Muscle layer of duodenum (tissue), 2 donors: ENCODE results near the gene CLEC19A.

Experiments
- H3K27ac ChIP-seq: one replicate; pipeline ENCODE4 v1.7.0; 2013; ENCODE audit warnings: mild to moderate bottlenecking, low read length
- H3K27me3 ChIP-seq: one replicate; pipeline ENCODE4 v1.7.0; 2013; ENCODE audit warnings: low read depth, mild to moderate bottlenecking, control low read depth, low read length
- H3K36me3 ChIP-seq, 2 donors: one replicate each; pipeline ENCODE4 v1.7.0; 2013; ENCODE audit warnings: low read length in 2 of 2, control low read depth in 1 of 2, mild to moderate bottlenecking in 1 of 2; ENCODE audit not compliant: insufficient read depth in 2 of 2, control insufficient read depth in 1 of 2
- H3K4me1 ChIP-seq, 2 donors: one replicate each; pipeline ENCODE4 v1.7.0; 2013; ENCODE audit warnings: low read length in 2 of 2, mild to moderate bottlenecking in 2 of 2, control low read depth in 1 of 2, moderate library complexity in 1 of 2; ENCODE audit not compliant: insufficient read depth in 2 of 2, control insufficient read depth in 1 of 2
- H3K4me3 ChIP-seq, 2 donors: one replicate each; pipeline ENCODE4 v1.7.0; 2013; ENCODE audit warnings: low read length in 2 of 2, low read depth in 1 of 2, mild to moderate bottlenecking in 1 of 2
- H3K9me3 ChIP-seq, 2 donors: one replicate each; pipeline ENCODE4 v1.7.0; 2013; ENCODE audit warnings: low read length in 2 of 2, control low read depth in 1 of 2, mild to moderate bottlenecking in 1 of 2; ENCODE audit not compliant: control insufficient read depth in 1 of 2
- donor health status: healthy.

Gene CLEC19A

DNA sequence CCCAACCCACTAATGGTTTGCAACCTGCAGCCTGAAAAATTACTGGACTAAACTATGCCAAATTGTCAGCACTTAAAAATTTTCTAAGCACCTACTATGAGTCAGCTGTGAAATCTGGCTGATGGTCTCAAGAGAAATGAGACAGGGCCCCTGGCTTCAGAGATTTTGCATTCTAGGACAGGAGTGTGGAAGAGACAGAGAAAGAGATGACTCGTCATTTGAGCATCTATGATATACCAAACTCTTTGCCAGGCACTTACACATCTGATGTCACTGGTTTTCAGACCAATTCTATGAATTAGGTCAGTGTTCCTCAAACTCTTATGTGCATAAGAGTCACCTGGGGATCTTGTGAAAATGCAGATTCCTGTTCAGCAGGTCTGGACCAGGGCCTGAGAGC, 44.4 kb downstream of the CLEC19A start:
- H3K27me3 ChIP-seq: no peaks in the 10 kb centered on the region
- no peak overlapping the region for H3K4me3 ChIP-seq
- H3K27ac ChIP-seq: no peak overlapping the region
- no peaks in the 10 kb centered on the region for H3K4me1 ChIP-seq
- H3K36me3 ChIP-seq: no peaks in the 10 kb centered on the region
- peaks cover 0 to 6% of the 10 kb centered on the region in 2 donors for H3K9me3 ChIP-seq

- Histone ChIP-seq H3K36me3 (no peaks in the 10 kb centered on the region), H3K27me3 (no peaks in the 10 kb centered on the region), H3K4me1 (no peaks in the 10 kb centered on the region), H3K27ac (no peak overlapping the region), H3K4me3 (no peak overlapping the region), H3K9me3 (peaks cover 0 to 6% of the 10 kb centered on the region in 2 donors)
Observed at GRCh38 chr16:19330841-19331397, 45.4 kb downstream of the CLEC19A start.

GRCh38 chr16:19331794-19332193, 46.3 kb downstream of the CLEC19A start:
- Histone ChIP-seq H3K9me3 (peaks cover 0 to 6% of the 10 kb centered on the region in 2 donors), H3K27me3 (no peaks in the 10 kb centered on the region), H3K27ac (no peak overlapping the region), H3K4me3 (no peak overlapping the region), H3K36me3 (no peaks in the 10 kb centered on the region), H3K4me1 (no peaks in the 10 kb centered on the region)

DNA sequence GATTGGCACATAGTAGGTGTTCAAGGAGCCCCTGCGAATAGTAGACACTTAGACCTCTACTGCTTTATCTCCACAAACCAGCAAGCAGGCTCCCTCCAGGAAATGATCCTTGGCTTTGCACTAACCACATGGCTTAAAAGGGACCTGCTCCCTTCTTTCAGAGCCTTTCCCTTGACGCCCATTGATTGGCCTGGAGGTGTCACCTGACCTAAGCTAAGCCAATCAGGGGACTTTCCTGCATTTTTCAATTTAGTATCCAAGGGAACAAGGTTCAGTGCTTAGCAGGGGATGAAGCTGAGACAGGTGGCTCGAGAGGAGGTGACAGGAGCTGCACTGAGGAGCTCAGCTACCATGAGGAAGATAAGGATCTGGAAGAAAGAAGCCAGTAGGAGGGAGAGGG, 52.8 kb downstream of the CLEC19A start:
- H3K27ac ChIP-seq: no peak overlapping the region
- H3K4me1 ChIP-seq: no peaks in the 10 kb centered on the region
- no peaks in the 10 kb centered on the region for H3K9me3 ChIP-seq
- no peaks in the 10 kb centered on the region for H3K36me3 ChIP-seq
- H3K27me3 ChIP-seq: no peaks in the 10 kb centered on the region
- no peak overlapping the region for H3K4me3 ChIP-seq

GRCh38 chr16:19344224-19344801, 58.8 kb downstream of the CLEC19A start:
- no peaks in the 10 kb centered on the region for H3K9me3 ChIP-seq
- H3K4me3 ChIP-seq: no peak overlapping the region
- no peaks in the 10 kb centered on the region for H3K27me3 ChIP-seq
- no peak overlapping the region for H3K27ac ChIP-seq
- no peaks in the 10 kb centered on the region for H3K4me1 ChIP-seq
- H3K36me3 ChIP-seq: no peaks in the 10 kb centered on the region

GRCh38 chr16:19344980-19345379, 59.4 kb downstream of the CLEC19A start:
- Histone ChIP-seq H3K4me3 (no peak overlapping the region), H3K9me3 (no peaks in the 10 kb centered on the region), H3K36me3 (no peaks in the 10 kb centered on the region), H3K27ac (no peak overlapping the region), H3K4me1 (no peaks in the 10 kb centered on the region), H3K27me3 (no peaks in the 10 kb centered on the region)

DNA sequence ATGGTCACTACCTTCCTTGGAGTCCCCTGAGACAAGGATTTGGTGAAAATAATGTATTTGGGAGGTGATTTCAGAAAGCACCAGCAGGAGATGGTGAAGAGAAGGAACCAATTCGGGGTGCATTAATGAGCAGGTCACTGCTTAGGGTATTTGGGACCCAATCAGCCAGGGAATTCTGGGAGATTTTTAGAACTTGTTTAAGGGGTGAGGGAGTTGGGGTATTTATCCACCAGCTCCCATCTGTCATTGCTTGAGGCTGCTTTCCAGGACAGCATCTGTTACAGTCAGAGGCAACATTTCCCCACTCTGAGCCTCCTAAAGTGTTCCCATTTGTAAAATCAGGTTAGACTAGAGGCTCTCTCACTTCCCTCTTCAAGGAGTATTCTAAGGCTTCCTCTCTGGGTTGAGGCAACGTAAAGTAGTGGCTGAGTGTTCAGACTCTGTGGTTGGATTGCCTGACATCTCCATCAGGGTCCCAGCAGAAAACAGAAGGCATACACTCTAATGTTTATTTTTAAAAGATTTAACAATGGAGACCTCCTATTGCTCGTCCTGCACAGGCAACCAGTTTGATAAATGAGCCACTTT, 60.9 kb downstream of the CLEC19A start:
- Histone ChIP-seq H3K4me3 (no peak overlapping the region), H3K27ac (no peak overlapping the region), H3K27me3 (no peaks in the 10 kb centered on the region), H3K36me3 (no peaks in the 10 kb centered on the region), H3K4me1 (no peaks in the 10 kb centered on the region), H3K9me3 (no peaks in the 10 kb centered on the region)

DNA sequence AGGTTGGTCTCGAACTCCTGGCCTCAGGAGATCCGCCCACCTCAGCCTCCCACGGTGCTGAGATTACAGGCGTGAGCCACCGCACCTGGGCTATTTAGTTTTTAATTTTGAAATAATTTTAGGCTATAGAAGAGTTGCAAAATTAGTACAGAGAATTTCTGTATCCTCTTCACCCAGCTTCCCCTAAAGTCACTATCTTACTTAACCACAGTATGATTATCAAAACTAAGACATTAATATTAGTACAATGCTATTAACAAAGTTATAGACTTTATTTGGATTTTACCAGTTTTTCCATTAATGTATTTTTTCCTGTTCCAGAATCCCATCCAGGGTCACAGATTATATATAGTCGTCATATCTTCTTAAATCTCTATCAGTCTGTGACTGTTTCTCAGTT, 62.6 kb downstream of the CLEC19A start:
- no peaks in the 10 kb centered on the region for H3K36me3 ChIP-seq
- no peaks in the 10 kb centered on the region for H3K4me1 ChIP-seq
- no peaks in the 10 kb centered on the region for H3K27me3 ChIP-seq
- H3K9me3 ChIP-seq: no peaks in the 10 kb centered on the region
- no peak overlapping the region for H3K27ac ChIP-seq
- no peak overlapping the region for H3K4me3 ChIP-seq

DNA sequence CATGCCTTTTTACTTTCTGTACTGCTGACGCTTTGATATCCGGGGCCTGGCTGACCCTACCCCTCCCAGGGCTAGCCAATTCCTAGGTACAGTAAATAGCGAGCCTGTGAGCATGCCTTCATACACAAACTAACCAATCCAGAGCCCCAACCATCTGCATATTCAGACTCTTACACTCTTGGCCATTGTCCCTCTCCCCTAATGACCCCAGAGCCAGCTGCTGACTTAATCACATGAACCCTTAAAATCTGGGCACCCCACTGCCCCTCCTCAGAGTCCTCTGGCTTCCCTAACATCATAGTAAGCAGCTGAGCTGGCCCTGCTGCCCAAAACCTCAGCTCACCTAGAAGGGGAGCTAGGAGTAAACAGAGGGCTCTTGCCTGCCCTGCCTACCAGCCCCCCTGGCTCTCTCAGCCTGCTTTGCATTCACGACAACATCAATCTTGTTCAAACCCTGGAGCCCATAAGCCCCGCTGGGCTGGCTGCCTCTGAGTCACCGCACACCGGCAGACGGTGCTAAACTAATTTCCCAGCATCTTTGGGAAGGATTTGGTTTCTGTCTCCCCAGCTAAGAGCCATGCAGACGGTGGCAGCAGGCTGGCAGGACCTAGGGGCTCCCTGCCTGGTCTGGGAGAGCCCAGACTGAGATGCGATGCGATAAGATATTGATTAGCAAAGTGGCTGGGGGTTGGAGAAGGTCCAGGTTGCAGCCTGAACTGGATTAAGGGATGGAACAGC, 63.2 kb downstream of the CLEC19A start:
- no peaks in the 10 kb centered on the region for H3K36me3 ChIP-seq
- no peak overlapping the region for H3K4me3 ChIP-seq
- H3K9me3 ChIP-seq: no peaks in the 10 kb centered on the region
- H3K27ac ChIP-seq: no peak overlapping the region
- no peaks in the 10 kb centered on the region for H3K27me3 ChIP-seq
- no peaks in the 10 kb centered on the region for H3K4me1 ChIP-seq

GRCh38 chr16:19354371-19354770, 68.8 kb downstream of the CLEC19A start:
- no peak overlapping the region for H3K4me3 ChIP-seq
- no peaks in the 10 kb centered on the region for H3K27me3 ChIP-seq
- no peaks in the 10 kb centered on the region for H3K4me1 ChIP-seq
- H3K27ac ChIP-seq: no peak overlapping the region
- no peaks in the 10 kb centered on the region for H3K36me3 ChIP-seq
- H3K9me3 ChIP-seq: no peaks in the 10 kb centered on the region

- Histone ChIP-seq H3K27ac (no peak overlapping the region), H3K9me3 (no peaks in the 10 kb centered on the region), H3K4me3 (no peak overlapping the region), H3K4me1 (no peaks in the 10 kb centered on the region), H3K27me3 (no peaks in the 10 kb centered on the region), H3K36me3 (no peaks in the 10 kb centered on the region)
Observed at GRCh38 chr16:19356024-19356952, 70.8 kb downstream of the CLEC19A start.
